Measurements from ENCODE around the gene RPEL1.
"Not testable (repeated sequence)": the region's sequence is repeated elsewhere in the genome, so short reads cannot be mapped to it uniquely, and the experiment has no call there.

- TF ChIP-seq CTCF (IDR thresholded peaks at IDR 0.05); EP300 (IDR thresholded peaks at IDR 0.05; ENCODE audit: low read depth); POLR2AphosphoS5 (IDR thresholded peaks at IDR 0.05): not testable (repeated sequence)
Measured at GRCh38 chr10:103206715-103207114, 39.0 kb upstream of the RPEL1 start.
